ENCODE results near the gene NKX2-2. TPM values are rescaled to one million over a fixed set of nuclear protein-coding genes. Genes with fewer than 3 reads are reported as not detected.

NKX2-2 gene
- total RNA-seq, 4 donors from 2014 or later = 0.60 to 2.2 (median 0.82) TPM; not detected in 1

DNA sequence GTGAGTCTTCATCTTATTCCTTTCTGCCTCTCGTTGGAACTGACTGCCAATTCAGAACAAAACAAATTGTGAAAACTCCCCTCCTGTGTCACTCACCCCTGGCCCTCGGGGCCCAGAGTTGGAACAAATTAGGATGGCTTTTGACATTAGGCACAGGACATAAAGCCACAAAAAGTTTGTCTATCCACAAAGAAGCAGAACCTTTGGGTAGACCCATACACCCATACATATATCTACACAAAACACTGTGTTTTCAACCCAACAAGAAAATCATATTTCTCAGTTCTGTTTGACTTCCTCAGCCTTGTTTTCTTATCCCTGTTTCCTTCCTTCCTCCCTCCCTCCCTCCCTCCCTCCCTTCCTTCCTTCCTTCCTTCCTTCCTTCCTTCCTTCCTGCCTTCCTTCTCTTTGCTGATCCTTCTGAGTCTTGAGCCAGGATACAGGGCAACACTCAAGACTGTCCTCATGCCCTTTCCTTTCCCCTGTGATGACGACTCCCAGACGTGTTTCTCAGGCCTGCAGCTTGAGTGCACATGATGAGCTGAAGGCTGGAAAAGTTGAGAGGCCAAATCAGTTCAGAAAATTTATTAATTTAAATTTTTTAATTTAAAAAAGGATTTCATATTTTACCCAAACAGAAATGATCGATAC lies 41.7 kb upstream of the NKX2-2 start:
- DNase-seq = no peak
- H3K27me3 ChIP-seq = peaks cover 15% of the 10 kb centered on the region
- WGBS, 2 donors (ENCODE audit: low coverage in 1 of 2) = 55 to 71% methylated on average over 3 to 5 of the region's 5 CpGs
- H3K27ac ChIP-seq = no peak overlapping the region
- intact Hi-C loops (cut with DNase I; ENCODE audit: low total_unique reads) = no loop called here
- TF ChIP-seq POLR2AphosphoS5 (IDR thresholded peaks at IDR 0.05) (no peak), EP300 (IDR thresholded peaks at IDR 0.05; ENCODE audit: low read depth) (no peak), POLR2A (IDR thresholded peaks at IDR 0.05) (no peak)
- TF ChIP-seq, protein P1, sequence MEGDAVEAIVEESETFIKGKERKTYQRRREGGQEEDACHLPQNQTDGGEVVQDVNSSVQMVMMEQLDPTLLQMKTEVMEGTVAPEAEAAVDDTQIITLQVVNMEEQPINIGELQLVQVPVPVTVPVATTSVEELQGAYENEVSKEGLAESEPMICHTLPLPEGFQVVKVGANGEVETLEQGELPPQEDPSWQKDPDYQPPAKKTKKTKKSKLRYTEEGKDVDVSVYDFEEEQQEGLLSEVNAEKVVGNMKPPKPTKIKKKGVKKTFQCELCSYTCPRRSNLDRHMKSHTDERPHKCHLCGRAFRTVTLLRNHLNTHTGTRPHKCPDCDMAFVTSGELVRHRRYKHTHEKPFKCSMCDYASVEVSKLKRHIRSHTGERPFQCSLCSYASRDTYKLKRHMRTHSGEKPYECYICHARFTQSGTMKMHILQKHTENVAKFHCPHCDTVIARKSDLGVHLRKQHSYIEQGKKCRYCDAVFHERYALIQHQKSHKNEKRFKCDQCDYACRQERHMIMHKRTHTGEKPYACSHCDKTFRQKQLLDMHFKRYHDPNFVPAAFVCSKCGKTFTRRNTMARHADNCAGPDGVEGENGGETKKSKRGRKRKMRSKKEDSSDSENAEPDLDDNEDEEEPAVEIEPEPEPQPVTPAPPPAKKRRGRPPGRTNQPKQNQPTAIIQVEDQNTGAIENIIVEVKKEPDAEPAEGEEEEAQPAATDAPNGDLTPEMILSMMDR (IDR thresholded peaks at IDR 0.05) = no peak
- no peaks in the 10 kb centered on the region for H3K36me3 ChIP-seq
- H3K4me1 ChIP-seq = no peaks in the 10 kb centered on the region
- H3K4me3 ChIP-seq = no peak overlapping the region
- H3K9me3 ChIP-seq = no peaks in the 10 kb centered on the region
- in situ Hi-C loops (cut with MboI; ENCODE audit: low pct_ligation_motif_present in 1 of 4, low pct_unique_long_range_greater_than_20kb in 1 of 4, low sequenced_read_pairs in 3 of 4) = no loop called here

DNA sequence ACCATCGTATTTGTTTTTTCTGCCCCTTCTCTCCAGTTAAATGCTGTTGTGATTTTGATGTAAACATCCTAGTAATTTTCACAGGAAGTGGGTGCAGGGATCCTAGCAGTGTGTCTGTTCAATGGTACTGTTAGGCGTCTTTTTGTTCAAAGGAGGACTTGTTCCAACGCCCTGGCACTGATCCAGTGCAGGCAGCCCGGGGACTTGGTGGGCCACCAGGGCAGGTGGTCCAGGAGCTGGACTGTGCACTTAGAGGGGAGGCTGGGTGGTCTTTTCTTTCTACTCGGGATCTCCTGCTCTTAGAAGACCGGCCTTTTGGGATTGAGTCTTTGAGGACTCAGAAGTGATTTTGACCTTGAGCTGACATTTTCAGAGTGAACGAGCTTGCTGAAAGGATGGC lies 41.1 kb upstream of the NKX2-2 start:
- Histone ChIP-seq H3K9me3 (no peaks in the 10 kb centered on the region), H3K4me3 (no peak overlapping the region), H3K36me3 (no peaks in the 10 kb centered on the region), H3K27me3 (peaks cover 15% of the 10 kb centered on the region), H3K27ac (no peak overlapping the region), H3K4me1 (no peaks in the 10 kb centered on the region)
- 51 to 58% methylated on average over 2 to 7 of the region's 7 CpGs for WGBS, 2 donors (ENCODE audit: low coverage in 1 of 2)
- TF ChIP-seq POLR2A (IDR thresholded peaks at IDR 0.05) = no peak
- TF ChIP-seq EP300 (IDR thresholded peaks at IDR 0.05; ENCODE audit: low read depth) = no peak
- TF ChIP-seq, protein P1 (IDR thresholded peaks at IDR 0.05) = no peak
- TF ChIP-seq POLR2AphosphoS5 (IDR thresholded peaks at IDR 0.05) = no peak
- intact Hi-C loops (cut with DNase I; ENCODE audit: low total_unique reads) = no loop called here
- no peak for DNase-seq
- in situ Hi-C loops (cut with MboI; ENCODE audit: low pct_ligation_motif_present in 1 of 4, low pct_unique_long_range_greater_than_20kb in 1 of 4, low sequenced_read_pairs in 3 of 4) = no loop called here

GRCh38 chr20:21554376-21554890 lies 40.6 kb upstream of the NKX2-2 start:
- no peaks in the 10 kb centered on the region for H3K4me1 ChIP-seq
- TF ChIP-seq, protein P1 (IDR thresholded peaks at IDR 0.05) = no peak
- H3K4me3 ChIP-seq = no peak overlapping the region
- H3K27me3 ChIP-seq = peaks cover 15% of the 10 kb centered on the region
- 62 to 79% methylated on average over 5 to 10 of the region's 10 CpGs for WGBS, 2 donors (ENCODE audit: low coverage in 1 of 2)
- no peak overlapping the region for H3K27ac ChIP-seq
- intact Hi-C loops (cut with DNase I; ENCODE audit: low total_unique reads) (no loop called here), in situ Hi-C loops (cut with MboI; ENCODE audit: low pct_ligation_motif_present in 1 of 4, low pct_unique_long_range_greater_than_20kb in 1 of 4, low sequenced_read_pairs in 3 of 4) (no loop called here)
- no peaks in the 10 kb centered on the region for H3K36me3 ChIP-seq
- DNase-seq = no peak
- no peaks in the 10 kb centered on the region for H3K9me3 ChIP-seq

DNA sequence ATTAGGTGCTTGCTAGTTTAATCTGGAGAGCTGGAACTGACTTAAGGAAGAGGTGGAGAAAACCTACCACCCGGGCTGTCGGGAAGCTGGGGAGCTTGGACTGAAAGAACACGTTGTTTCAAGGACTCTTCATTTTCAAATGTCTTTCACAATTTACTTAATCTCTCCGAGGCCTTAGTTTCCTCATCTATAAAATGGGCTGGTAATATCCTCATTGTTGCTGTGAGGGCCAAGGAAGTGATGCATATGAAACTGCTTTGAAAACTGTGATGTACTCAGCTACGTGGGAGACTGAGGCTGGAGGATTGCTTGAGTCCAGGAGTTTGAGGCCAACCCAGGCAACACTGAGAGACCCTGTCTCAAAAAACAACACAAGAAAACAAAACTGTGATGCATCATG lies 36.7 kb upstream of the NKX2-2 start:
- Histone ChIP-seq H3K4me3 (no peak overlapping the region), H3K36me3 (no peaks in the 10 kb centered on the region), H3K27me3 (peaks cover 9% of the 10 kb centered on the region), H3K9me3 (no peaks in the 10 kb centered on the region), H3K4me1 (no peaks in the 10 kb centered on the region), H3K27ac (no peak overlapping the region)
- DNase-seq = no peak
- intact Hi-C loops (cut with DNase I; ENCODE audit: low total_unique reads) = no loop called here
- 76 to 83% methylated on average over 5 of the region's 5 CpGs for WGBS, 2 donors (ENCODE audit: low coverage in 1 of 2)
- in situ Hi-C loops (cut with MboI; ENCODE audit: low pct_ligation_motif_present in 1 of 4, low pct_unique_long_range_greater_than_20kb in 1 of 4, low sequenced_read_pairs in 3 of 4) = no loop called here
- TF ChIP-seq POLR2AphosphoS5 (IDR thresholded peaks at IDR 0.05) (no peak), POLR2A (IDR thresholded peaks at IDR 0.05) (no peak), EP300 (IDR thresholded peaks at IDR 0.05; ENCODE audit: low read depth) (no peak)
- TF ChIP-seq, protein P1 (IDR thresholded peaks at IDR 0.05) = no peak
